ENCODE measurements around the gene RPL28. TPM values are rescaled to one million over a fixed set of nuclear protein-coding genes. Genes with fewer than 3 reads are reported as not detected.

RPL28 gene
- polyA plus RNA-seq, 1 donor: 1,731 TPM

DNA sequence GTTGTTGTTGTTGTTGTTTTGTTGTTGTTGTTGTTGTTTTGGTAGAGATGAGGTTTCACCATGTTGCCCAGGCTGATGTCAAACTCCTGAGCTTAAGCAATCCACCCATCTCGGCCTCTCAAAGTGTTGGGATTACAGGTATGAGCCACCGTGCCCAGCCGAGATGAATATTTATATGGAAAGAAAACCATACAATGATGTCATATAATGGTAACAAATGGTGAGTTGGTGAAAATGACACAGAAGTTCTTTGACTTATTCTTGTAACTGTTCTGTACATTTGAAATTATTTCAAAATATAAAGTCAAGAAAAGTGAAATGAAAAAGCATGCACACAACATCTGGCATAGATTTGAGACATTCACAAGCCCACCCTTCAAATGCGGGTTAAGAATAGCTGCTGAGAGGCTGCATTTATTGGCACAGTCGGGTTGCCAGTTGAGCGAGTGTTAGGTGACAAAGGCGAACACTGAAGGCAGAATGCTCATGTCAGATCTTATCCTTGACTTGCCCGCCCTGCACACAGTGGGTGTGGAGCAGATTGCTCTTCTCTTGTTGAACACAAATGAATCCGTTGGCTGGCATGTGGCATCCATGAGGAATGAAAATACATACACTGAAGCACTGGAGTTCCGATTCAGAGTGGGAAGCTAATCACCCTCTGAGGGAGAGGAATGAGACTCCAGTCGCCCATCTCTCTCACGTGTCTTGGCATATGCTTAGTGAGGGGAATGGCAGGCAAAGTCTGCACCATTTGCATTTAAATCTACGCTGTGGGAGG, 37.7 kb downstream of the RPL28 start:
- DNase-seq (ENCODE audit: low read depth): no peak

DNA sequence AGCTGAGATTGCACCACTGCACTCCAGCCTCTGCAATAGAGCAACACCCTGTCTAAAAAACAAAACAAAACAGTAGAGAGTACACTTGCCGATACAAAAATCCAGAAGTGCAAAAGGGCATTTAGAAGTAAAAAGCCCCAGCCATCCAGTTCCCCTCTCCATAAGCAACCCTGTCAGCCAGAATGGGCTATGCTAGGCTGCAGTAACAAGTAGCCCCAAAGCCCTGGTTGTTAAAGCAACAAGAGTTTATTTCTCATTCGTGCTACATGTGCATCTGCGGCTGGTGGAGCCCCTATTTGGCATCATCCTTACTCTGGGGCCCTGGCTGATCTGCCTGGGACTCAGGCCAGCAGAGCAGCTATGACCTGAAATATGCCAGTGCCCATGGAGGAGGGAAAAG, 38.8 kb downstream of the RPL28 start:
- no peak for DNase-seq (ENCODE audit: low read depth)

DNA sequence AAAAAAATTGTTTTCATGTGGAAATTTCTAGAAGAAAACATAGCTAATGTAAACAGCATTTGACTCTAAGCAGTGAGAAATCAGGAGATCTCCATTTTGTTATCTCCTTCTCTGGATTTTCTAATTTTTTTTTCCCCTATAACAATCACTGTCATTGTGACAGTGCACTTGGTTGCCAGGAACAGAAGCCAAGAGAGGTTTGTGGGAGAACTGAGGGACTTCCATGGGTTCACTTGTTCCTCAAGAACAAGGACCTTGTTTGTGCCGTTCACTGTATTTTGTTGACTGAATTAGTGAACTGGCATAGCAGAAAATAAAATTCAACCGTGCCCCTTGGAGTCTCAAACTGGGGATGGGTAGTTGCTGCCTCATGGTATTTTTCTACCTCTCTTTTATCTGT, 40.3 kb downstream of the RPL28 start:
- DNase-seq (ENCODE audit: low read depth): no peak

DNA sequence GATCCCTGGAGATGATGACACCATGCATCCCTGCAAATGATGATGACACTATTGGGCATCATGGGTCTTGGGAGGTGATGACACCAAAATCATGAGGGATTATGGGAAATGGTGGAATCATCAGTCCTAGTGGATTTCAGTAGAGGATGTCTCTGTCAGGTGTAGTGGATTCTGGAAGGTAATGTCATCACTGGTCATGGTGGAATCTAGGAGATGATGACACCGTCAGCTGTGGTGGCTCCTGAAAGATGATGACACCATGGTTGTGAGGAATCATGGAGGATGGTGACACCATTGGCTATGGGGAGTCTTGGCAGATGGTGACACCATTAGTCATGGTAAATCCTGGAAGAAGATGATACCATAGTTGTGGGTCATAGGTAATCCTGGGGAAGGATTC, 45.5 kb downstream of the RPL28 start:
- no peak for DNase-seq (ENCODE audit: low read depth)

DNA sequence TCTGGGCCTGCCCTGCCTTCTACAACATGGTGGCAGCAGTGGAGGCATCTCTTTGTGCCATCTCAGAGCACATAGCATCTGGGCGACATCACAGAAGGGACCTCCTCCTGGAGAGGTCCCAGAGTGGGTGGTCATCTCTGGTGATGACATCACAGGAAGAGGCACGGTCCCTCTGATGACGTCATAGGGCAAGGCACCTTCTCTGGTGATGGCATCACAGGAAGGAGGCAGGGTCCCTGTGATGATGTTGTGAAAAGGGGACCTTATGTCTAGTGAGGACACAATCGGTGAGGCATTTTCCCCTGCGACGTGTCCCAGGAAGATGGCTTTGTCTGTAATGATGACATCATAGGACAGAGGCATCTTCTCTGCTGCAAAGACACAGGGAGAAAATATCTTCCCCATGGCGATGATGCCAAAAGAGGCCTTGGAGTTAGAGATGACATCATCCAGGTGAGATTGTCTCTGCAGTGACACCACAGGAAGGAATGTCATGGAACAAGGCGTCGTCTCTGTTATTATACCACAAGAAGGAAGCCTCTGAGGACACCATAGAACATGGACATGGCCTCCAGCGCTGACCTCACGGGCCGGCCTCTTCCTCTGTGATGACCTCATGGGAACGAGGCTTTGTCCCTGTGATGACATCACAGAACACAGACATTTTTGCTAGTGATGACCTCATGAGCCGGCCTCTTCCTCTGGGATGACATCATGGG, 46.7 kb downstream of the RPL28 start:
- DNase-seq (ENCODE audit: low read depth): no peak

DNA sequence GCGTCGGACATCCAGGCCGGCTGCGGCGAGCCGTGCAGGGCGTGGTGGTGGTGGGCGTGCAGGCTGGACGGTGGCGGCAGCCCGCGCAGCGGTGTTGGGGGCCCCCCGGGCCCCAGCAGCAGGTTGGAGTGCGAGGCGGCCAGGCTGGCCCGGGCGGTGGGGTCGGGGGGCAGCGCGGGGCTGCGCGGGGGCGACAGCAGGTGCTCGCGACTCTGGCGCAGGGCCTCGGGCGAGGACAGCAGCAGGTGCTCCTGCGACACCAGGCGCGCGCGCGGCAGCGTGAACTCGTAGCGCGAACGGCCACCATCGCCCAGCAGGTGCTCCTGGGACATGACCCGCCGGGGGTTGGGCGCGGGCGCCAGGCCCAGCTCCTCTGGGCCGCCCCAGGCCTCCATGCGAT, 47.6 kb downstream of the RPL28 start:
- DNase-seq (ENCODE audit: low read depth): no peak

DNA sequence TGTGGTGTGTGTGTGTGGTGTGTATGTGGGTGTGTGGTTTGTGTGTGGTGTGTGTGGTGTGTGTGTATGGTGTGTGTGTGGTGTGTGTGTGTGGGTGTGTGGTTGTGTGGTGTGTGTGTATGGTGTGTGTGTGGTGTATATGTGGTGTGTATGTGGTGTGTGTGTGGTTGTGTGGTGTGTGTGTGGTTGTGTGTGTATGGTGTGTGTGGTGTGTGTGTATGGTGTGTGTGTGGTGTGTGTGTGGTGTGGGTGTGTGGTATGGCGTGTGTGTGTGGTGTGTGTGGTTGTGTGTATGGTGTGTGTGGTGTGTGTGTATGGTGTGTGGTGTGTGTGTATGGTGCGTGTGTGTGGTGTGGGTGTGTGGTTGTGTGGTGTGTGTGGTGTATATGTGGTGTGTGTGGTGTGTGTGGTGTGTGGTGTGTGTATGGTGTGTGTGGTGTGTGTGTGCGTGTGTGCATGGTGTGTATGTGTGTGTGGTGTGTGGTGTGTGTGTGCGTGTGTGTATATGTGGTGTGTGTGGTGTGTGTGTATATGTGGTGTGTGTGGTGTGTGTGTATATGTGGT, 48.7 kb downstream of the RPL28 start:
- DNase-seq (ENCODE audit: low read depth): no peak

DNA sequence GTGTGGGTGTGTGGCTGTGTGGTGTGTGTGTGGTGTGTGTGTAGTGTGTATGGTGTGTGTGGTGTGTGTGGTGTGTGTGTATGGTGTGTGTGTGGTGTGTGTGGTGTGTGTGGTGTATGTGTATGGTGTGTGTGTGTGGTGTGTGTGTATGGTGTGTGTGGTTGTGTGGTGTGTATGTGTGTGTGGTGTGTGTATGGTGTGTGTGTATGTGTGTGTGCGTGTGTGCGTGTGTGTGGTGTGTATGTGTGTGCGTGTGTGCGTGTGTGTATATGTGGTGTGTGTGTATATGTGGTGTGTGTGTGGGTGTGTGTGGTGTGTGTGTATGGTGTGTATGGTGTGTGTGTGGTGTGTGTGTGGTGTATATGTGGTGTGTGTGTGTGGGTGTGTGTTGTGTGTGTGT, 49.3 kb downstream of the RPL28 start:
- DNase-seq (ENCODE audit: low read depth): no peak

DNA sequence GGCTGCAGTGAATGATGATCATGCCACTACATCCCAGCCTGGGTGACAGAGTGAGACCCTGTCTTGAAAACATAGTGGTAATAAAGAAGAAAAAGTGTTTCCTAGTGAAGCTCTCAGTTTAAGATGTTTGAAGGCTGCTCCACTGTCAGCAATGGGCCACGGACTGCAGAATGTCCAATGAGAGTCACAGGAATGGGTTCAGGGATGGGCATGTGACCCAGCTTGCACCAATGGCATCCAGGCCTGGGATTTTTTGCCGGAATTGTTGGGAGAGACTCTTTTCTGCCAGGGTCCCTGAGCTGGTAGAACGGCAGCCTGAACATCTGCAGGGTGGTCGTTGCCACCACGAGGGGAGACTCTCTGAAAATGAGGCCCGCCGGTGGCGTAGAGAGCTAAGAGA, 51.1 kb downstream of the RPL28 start:
- no peak for DNase-seq (ENCODE audit: low read depth)

DNA sequence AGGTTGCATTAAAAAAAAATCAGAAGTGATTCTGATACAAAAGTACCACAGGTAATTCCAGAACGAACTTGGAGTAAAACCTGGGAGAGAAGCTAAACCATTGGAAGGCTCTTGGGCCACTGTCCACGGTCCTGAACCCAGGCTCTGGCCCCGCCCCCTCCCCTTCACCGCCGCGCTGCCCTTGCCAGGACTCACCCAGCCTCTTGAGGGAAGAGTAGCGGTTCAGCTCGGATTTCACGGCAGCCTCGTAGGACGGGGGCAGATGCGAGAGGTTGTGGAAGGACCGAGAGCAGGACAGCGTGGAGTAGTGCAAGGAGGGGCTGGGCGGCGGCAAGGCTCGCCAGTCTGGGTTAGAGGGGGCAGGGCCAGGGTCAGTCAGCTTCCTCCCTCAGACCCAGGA, 51.7 kb downstream of the RPL28 start:
- no peak for DNase-seq (ENCODE audit: low read depth)

DNA sequence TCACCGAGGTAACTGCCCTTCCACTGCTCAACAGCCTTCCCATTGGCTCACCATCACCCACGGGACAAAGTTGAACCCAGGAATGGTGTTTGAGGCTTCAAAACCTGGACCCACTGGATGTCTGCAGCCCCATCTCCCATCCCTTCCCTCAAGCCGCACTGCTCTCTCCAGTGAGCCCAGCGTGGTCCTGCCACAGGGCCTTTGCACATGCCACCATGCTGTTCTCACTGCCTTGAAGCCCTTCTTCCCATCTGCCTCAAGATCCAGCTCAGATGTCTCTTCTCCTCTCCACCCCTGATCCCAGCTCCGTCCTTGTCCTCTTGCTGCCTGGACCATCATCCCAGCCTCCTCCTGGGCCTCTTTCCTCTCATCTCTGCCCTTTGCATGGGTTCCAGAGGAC, 53.3 kb downstream of the RPL28 start:
- DNase-seq (ENCODE audit: low read depth): no peak

DNA sequence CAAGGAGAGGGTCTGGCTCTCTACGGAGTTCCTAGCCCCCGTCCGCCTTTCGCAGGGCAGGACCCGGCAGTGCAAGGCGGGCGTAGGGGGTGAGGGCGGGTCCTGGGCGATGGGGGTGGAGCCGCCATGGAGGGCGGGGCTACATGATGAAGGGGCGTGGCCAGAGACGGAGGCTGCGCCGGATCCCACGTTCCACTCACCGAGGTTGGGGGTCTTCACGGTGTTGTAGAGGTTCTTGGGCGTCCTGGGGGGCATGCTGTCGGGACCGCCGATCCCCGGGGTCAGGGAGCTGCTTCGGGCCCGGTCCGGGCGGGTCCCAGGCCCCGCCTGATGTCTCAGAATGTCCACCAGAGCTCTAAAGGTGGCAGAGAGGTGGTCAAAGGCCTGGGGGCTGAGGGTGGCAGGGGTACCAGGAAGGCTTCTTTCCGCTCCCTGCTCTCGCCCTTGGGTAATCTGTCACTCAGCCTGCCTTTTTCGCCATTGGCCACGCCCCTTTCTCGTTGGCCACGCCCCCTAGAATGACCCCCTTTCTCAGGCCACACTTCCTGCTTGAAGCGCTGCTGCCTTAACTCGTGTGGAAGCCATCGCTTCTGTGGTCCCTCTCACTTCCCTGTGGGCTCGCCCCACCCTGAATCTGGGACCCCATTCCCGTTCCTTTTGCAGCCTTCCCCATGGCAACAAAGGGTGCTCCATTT, 54.8 kb downstream of the RPL28 start:
- DNase-seq (ENCODE audit: low read depth): no peak

DNA sequence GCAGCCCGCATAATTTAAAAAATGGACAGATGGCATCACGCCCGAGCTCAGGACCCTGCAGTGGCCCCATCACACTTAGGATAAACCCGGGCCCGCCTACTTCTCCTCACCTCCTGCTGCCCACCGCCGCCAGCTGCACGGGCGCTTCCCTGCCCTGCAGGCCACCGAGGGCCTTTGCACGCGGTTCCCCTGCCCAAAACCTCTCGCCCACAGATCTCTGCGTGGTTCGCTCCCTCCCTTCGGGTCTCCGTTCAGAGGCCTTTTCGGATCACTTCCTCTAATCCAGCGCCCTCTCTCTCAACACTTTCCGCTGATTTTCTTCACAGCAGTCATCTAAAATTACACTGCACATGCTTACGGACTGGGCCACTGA, 55.6 kb downstream of the RPL28 start:
- DNase-seq (ENCODE audit: low read depth): no peak

DNA sequence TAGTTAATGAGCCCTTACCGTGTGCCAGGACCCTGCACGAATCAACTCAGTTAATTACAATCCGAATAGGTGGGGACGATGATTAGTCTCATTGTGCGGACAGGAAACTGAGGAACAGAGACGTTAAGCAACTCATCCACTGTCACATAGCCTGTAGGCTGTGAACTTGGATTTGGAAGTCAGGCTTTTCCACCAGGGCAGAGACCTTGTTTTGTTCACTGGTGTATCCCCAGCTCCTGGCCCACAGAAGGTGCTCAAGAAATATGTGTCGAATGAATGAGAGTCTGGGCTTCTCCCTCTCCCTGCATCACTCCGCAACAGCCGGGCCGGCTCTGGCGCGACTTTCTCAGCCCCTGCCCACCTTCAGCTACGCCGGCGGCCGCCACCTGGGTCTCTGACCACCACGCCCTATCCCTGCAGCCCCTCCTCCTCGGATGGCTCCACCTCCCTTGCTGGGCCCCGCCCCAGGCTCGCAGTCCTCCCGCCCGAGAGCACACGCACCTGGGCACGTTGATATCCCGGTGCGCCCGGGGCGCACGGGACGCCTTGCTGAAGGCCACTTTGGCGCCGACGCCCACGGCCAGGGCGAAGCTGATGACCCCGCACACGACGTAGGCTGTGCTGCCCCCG, 56.1 kb downstream of the RPL28 start:
- DNase-seq (ENCODE audit: low read depth): no peak

DNA sequence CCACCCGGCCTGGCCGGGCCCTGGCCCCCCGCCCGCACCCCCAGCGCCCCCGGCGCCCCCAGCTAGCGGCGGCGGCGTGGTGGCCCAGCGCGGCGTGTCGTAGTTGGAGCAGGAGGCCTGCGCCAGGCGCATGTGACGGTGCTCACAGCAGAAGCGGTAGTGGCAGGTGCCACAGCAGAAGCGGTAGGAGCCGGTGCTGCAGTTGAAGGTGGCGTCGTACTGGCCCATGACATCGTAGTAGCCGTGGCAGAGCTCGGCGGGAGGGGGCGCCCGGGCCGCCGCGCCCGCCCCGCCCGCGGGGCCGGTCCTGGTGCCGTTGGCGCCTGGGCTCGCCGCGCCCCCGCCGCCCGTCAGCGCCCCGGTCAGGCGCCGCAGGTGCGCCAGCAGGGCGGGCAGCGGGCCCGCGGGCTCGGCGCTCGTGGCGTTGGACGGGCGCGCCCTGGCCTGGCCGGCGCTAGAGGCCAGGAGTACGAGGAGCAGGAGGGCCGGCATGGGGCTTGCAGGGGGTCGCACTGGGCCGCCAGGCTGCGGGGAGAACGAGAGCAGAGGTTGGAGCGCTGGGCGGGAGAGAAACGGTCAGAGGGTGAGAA, 56.7 kb downstream of the RPL28 start:
- DNase-seq (ENCODE audit: low read depth): no peak

DNA sequence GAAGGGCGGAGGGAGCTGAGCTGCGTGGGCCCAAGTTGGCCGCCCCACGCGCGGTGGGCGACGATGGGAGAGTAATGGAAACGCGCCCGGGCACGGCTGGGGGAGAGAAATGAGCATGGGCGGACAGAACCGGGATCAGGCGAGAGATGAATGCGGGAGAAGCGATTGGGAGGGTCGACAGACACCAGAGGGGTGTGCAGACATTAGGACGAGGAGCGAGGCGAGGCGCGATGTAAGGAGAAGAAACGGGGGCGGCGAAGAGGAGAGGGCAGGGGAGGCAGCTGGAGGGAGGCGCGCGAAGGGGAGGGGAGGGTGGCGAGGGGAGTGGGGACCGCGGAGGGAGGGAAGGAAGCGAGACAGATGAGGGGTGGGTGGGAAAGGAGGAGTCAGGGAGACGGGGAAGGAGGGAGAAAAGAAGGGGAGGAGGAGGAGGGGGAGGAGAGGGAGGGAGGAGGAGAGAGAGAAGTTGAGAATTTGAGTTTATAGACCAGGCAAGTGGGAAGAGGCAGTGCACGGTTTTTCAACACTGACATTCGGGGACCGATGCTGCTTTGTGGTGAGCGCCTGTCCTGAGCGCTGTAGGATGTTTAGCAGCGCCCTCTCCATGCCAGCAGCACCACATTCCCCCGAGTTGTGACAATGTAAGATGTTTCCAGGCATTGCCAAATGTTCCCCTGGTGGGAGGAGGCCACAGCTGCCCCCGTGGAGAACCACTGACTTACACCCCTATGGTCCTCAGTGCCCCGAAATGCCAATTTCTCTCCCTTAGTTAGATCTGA, 57.5 kb downstream of the RPL28 start, which contains the start of gene SHISA7:
TSS of gene SHISA7 (minus strand) at position 256 of the 779 bp plus-strand sequence. CDS start 437 bp downstream, outside the sequence.
- no peak for DNase-seq (ENCODE audit: low read depth)

DNA sequence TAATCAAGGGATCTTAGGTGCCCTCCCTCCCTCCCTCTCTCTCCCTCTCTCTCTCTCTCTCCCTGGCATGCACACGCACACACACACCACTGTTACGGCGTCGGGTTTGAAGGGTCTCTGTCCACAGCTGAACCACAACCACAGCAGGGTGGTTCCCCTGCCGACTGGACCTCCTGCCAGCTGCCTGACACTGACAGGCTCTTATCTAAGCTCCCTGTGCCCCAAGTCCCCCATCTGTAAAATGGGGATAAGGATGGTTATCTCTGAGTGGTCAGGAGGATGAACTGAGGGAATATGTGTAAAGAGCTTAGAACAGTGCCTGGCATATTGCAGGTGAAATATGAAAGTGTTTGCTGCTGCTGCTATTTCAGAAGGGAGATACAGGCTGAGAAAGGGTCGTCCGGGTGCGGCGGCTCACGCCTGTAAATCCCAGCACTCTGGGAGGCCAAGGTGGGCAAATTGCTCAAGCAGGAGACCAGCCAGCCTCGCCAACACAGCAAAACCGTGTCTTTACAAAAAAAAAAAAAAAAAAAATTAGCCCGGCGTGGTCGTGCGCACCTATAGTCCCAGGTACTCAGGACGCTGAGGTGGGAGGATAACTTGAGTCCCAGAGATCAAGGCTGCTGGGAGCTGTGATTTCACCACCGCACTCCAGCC, 58.2 kb downstream of the RPL28 start:
- DNase-seq (ENCODE audit: low read depth): no peak

DNA sequence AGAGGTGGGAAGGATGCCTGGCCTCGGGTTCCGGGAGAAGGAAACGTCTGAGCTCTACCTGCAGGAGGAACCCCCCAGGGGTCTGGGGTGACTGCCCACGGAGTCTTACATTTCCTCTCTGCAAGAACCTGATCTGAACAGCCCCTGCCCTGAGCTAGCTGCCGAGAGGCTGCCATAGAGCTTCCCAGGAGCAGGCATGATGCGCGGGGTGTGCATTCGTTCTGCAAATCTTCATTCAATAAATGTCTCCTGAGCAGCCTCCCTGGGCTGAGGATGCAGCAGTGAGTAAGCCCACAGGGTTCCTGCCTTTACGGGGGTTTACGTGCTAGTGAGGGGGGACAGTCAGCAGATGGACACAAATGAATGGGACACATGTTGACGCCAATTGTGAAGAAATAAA, 58.9 kb downstream of the RPL28 start:
- DNase-seq (ENCODE audit: low read depth): no peak

DNA sequence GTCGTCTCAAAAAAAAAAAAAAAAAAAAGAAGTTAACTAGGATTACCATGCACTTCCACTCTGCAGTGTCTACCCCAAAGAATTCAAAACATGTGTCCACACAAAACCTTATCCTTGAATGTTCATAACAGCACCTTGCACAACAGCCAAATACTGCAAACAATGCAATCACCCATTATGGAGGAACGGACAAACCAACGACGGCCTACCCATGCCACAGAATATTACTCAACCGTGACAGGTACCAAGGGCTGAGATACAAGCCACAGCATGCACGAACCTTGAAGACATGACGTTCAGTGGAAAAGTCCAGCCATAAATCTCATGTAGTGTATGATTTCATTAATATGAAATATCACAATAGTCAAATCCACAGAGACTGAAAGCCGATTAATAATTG, 60.3 kb downstream of the RPL28 start:
- no peak for DNase-seq (ENCODE audit: low read depth)
